Peyer's patch (tissue), 4 donors: Measurements from ENCODE around the gene CARMIL1.

Experiments used
- POLR2A ChIP-seq, 2 donors: fragments of 450-650 bp; IDR thresholded peaks; one replicate each; pipeline ENCODE4 v1.5.1; 2017; ENCODE audit warnings: antibody characterized with exemption in 2 of 2, mild to moderate bottlenecking in 2 of 2, moderate library complexity in 2 of 2
- TF ChIP-seq, protein P1 (sequence below), 6 experiments: fragments of 450-650 bp in 4 of 6; fragments of 200-600 bp in 2 of 6; sonication (generic) in 1 of 6; IDR thresholded peaks; one replicate each; pipeline ENCODE4 v1.5.1; 2017 to 2019; ENCODE audit warnings: antibody characterized with exemption in 6 of 6, mild to moderate bottlenecking in 3 of 6, moderate library complexity in 1 of 6

DNA sequence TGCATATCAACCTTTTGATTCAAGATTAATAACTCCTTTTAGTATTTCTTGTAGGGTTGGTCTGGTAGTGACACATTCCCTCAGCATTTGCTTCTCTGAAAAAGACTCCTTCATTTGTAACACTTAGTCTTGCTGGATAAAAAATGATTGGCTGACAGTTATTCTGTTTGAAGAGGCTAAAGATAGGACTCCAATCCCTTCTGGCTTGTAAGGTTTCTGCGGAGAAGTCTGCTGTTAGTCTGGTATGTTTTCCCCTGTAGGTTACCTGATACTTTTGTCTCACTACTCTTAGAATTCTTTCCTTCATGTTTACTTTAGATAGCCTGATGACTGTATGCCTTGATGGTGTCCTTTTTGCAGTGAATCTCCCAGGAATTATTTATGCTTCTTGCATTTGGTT lies 96.0 kb downstream of the CARMIL1 start:
- TF ChIP-seq POLR2A (IDR thresholded peaks at IDR 0.05), result no peak
- TF ChIP-seq, protein P1, sequence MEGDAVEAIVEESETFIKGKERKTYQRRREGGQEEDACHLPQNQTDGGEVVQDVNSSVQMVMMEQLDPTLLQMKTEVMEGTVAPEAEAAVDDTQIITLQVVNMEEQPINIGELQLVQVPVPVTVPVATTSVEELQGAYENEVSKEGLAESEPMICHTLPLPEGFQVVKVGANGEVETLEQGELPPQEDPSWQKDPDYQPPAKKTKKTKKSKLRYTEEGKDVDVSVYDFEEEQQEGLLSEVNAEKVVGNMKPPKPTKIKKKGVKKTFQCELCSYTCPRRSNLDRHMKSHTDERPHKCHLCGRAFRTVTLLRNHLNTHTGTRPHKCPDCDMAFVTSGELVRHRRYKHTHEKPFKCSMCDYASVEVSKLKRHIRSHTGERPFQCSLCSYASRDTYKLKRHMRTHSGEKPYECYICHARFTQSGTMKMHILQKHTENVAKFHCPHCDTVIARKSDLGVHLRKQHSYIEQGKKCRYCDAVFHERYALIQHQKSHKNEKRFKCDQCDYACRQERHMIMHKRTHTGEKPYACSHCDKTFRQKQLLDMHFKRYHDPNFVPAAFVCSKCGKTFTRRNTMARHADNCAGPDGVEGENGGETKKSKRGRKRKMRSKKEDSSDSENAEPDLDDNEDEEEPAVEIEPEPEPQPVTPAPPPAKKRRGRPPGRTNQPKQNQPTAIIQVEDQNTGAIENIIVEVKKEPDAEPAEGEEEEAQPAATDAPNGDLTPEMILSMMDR (IDR thresholded peaks at IDR 0.05), result no peak
